ENCODE data around the gene UBE2C.
"Not testable (repeated sequence)": the region's sequence is repeated elsewhere in the genome, so short reads cannot be mapped to it uniquely, and the experiment has no call there.

UBE2C gene

GRCh38 chr20:45812157-45813005, at the start of gene UBE2C:
UBE2C (plus strand) TSS chr20:45812644; CDS start chr20:45812696, 52 bp downstream.
- DNase-seq (ENCODE audit: low spot score): peak; percentile 98

- not testable (repeated sequence) for DNase-seq (ENCODE audit: low spot score)
These were observed 47.7 kb upstream of the UBE2C start for GRCh38 chr20:45764618-45765282.

GRCh38 chr20:45765307-45765875, 47.1 kb upstream of the UBE2C start:
- no peak for DNase-seq (ENCODE audit: low spot score)

- no peak for DNase-seq (ENCODE audit: low spot score)
These were observed 46.5 kb upstream of the UBE2C start for GRCh38 chr20:45765980-45766379.

GRCh38 chr20:45768479-45768878, 44.0 kb upstream of the UBE2C start:
- DNase-seq (ENCODE audit: low spot score): no peak

GRCh38 chr20:45771182-45771759, 41.2 kb upstream of the UBE2C start:
- DNase-seq (ENCODE audit: low spot score): peak; percentile 80

GRCh38 chr20:45772693-45773092, 39.8 kb upstream of the UBE2C start:
- no peak for DNase-seq (ENCODE audit: low spot score)

- no peak for DNase-seq (ENCODE audit: low spot score)
These were observed 37.5 kb upstream of the UBE2C start for GRCh38 chr20:45774945-45775344.

- no peak for DNase-seq (ENCODE audit: low spot score)
These were observed 37.0 kb upstream of the UBE2C start for GRCh38 chr20:45775411-45775810.

GRCh38 chr20:45776931-45777330, 35.5 kb upstream of the UBE2C start:
- no peak for DNase-seq (ENCODE audit: low spot score)

GRCh38 chr20:45779011-45779915, 33.2 kb upstream of the UBE2C start:
- no peak for DNase-seq (ENCODE audit: low spot score)

GRCh38 chr20:45780159-45780558, 32.3 kb upstream of the UBE2C start:
- no peak for DNase-seq (ENCODE audit: low spot score)

GRCh38 chr20:45781391-45781931, 31.0 kb upstream of the UBE2C start:
- no peak for DNase-seq (ENCODE audit: low spot score)

- DNase-seq (ENCODE audit: low spot score): peak; percentile 32
These were observed 29.6 kb upstream of the UBE2C start for GRCh38 chr20:45782890-45783289.

- DNase-seq (ENCODE audit: low spot score): no peak
These were observed 28.7 kb upstream of the UBE2C start for GRCh38 chr20:45783656-45784294.

- no peak for DNase-seq (ENCODE audit: low spot score)
These were observed 24.1 kb upstream of the UBE2C start for GRCh38 chr20:45788351-45788750.

GRCh38 chr20:45792317-45793118, 19.9 kb upstream of the UBE2C start:
- no peak for DNase-seq (ENCODE audit: low spot score)

GRCh38 chr20:45796337-45797065, 15.9 kb upstream of the UBE2C start:
- no peak for DNase-seq (ENCODE audit: low spot score)

GRCh38 chr20:45797510-45797909, 14.9 kb upstream of the UBE2C start:
- DNase-seq (ENCODE audit: low spot score): not testable (repeated sequence)

Data from CD4-positive, alpha-beta T cell treated with Interleukin-2 at 100 ng/mL for 4 hours (primary cell).